Measurements from ENCODE around the gene RDH16. TPM values are rescaled to one million over a fixed set of nuclear protein-coding genes. Genes with fewer than 3 reads are reported as not detected.
"Not testable (repeated sequence)": the region's sequence is repeated elsewhere in the genome, so short reads cannot be mapped to it uniquely, and the experiment has no call there.

RDH16 gene
- total and polyA plus RNA-seq, 8 donors, result 0.08 to 0.84 (median 0.31) TPM

DNA sequence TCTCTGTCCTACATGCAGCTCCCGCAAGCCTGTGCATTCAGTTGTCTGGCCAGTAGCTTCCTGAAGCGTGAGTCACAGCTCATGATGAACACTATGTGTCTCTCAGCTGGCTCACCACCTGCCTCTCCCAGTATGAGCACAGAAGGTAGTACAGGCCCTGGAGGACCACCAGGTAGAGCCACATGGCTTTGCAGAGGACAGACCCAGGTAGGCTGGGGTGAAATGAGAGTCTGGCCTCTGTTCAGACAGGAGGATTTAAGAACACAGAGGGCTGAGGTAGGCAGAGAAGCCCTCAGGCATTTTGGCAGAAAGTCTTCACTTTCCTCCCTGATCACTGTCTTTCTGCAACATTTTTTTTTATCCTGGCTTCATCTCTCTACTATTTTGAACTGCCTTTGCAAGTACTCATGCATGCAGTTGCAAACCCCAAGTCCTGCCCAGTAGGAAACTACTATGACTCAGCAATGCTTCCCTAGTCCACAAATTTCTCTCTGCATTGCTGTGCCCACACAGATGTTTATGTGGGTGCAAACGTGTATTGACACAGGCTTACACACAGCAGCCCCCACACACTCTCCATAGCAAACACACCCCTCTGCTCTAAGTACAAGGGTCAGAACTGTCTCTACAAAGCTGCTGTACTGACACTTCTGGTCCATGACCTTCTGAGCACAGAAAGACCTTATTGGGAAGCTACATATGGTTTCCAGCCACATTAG, 15.9 kb downstream of the RDH16 start:
- Histone ChIP-seq H3K27ac (no peak overlapping the region), H3K4me3 (no peak overlapping the region), H3K36me3 (no peaks in the 10 kb centered on the region), H3K4me1 (no peaks in the 10 kb centered on the region), H3K27me3 (no peaks in the 10 kb centered on the region), H3K9me3 (no peaks in the 10 kb centered on the region)
- 48 to 50% methylated on average over 3 of the region's 3 CpGs for WGBS, 2 donors
- intact Hi-C loops (cut with DNase I), result no loop called here
- TF ChIP-seq, protein P1, sequence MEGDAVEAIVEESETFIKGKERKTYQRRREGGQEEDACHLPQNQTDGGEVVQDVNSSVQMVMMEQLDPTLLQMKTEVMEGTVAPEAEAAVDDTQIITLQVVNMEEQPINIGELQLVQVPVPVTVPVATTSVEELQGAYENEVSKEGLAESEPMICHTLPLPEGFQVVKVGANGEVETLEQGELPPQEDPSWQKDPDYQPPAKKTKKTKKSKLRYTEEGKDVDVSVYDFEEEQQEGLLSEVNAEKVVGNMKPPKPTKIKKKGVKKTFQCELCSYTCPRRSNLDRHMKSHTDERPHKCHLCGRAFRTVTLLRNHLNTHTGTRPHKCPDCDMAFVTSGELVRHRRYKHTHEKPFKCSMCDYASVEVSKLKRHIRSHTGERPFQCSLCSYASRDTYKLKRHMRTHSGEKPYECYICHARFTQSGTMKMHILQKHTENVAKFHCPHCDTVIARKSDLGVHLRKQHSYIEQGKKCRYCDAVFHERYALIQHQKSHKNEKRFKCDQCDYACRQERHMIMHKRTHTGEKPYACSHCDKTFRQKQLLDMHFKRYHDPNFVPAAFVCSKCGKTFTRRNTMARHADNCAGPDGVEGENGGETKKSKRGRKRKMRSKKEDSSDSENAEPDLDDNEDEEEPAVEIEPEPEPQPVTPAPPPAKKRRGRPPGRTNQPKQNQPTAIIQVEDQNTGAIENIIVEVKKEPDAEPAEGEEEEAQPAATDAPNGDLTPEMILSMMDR (IDR thresholded peaks at IDR 0.05), result no peak
- ATAC-seq (peak in 3 of 4 donors; percentile 31 to 66 (median 37)), DNase-seq (no peak), FAIRE-seq (no peak)

DNA sequence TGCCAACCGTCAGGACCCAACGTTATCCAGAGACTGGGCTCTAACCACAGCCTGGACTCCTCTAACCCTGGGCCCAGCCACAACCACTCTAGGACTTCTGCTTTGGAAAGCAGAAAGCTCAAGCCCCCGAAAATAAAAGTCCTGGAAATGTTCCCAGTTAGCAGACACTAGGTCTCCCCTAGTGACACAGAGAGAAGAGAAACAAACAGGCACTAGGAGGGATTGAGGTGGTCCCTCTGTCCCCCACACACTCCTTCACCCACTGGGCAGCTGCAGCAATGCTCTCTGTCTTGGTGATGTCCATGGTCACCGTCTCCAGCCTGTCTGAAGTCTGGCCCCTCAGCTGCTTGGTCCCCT, 16.5 kb downstream of the RDH16 start:
- H3K27me3 ChIP-seq; ATAC-seq; H3K36me3 ChIP-seq; FAIRE-seq; H3K9me3 ChIP-seq; H3K4me3 ChIP-seq; intact Hi-C loops (cut with DNase I); H3K4me1 ChIP-seq; DNase-seq; H3K27ac ChIP-seq: not testable (repeated sequence)
- 0 to 40% methylated on average over 1 of the region's 4 CpGs for whole genome bisulfite sequencing, 2 donors

DNA sequence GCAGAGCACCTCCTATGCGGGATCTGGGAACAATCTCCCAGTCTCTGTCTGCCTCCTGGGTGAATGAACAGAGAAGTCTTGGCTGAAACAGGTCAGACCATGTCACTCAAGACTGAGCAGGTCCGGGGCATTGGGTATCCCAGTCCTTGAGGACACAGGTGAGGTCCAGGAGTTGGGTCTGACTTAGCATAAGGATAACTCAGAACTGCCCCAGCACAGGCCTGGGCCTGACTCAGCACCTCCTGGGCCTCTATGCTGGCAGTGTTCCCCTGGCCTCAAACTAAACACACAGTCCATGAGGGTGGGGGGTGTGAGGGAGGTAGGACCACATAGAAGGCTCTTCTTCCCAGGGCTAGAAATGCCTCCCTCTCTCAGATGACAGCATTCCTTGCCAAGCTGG, 21.7 kb downstream of the RDH16 start:
- TF ChIP-seq, protein P1 (IDR thresholded peaks at IDR 0.05), result no peak
- WGBS, 2 donors, result 66 to 67% methylated on average over 2 of the region's 2 CpGs
- H3K9me3 ChIP-seq, result no peaks in the 10 kb centered on the region
- H3K4me1 ChIP-seq, result no peaks in the 10 kb centered on the region
- no peaks in the 10 kb centered on the region for H3K36me3 ChIP-seq
- intact Hi-C loops (cut with DNase I), result no loop called here
- FAIRE-seq (no peak), DNase-seq (no peak), ATAC-seq (no peak)
- H3K27me3 ChIP-seq, result no peaks in the 10 kb centered on the region
- H3K27ac ChIP-seq, result no peak overlapping the region
- no peak overlapping the region for H3K4me3 ChIP-seq

DNA sequence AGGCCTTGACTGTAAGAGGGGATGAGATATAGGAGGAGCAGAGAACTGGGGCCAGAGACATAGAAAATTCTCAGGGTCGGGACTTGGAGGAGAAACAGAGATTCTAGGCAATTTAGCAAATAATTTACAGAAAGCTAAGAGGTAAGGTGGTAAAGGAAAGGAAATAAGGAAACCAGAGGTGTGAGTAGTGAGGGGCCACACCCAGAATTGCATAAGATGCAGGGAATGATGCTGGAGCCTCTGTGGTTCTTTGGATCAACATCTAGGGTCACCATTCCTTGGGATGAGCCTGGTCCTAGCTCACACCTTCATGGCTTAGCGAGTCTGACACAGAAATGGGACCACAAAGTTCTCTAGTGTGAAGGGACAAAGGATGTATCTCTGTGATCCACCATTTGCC, 22.3 kb downstream of the RDH16 start:
- WGBS, 2 donors, result 31 to 51% methylated on average over 2 of the region's 2 CpGs
- FAIRE-seq (no peak), ATAC-seq (no peak), DNase-seq (no peak)
- Histone ChIP-seq H3K4me3 (no peak overlapping the region), H3K27me3 (no peaks in the 10 kb centered on the region), H3K27ac (no peak overlapping the region), H3K36me3 (no peaks in the 10 kb centered on the region), H3K9me3 (no peaks in the 10 kb centered on the region), H3K4me1 (no peaks in the 10 kb centered on the region)
- intact Hi-C loops (cut with DNase I), result no loop called here
- TF ChIP-seq, protein P1 (IDR thresholded peaks at IDR 0.05), result no peak

DNA sequence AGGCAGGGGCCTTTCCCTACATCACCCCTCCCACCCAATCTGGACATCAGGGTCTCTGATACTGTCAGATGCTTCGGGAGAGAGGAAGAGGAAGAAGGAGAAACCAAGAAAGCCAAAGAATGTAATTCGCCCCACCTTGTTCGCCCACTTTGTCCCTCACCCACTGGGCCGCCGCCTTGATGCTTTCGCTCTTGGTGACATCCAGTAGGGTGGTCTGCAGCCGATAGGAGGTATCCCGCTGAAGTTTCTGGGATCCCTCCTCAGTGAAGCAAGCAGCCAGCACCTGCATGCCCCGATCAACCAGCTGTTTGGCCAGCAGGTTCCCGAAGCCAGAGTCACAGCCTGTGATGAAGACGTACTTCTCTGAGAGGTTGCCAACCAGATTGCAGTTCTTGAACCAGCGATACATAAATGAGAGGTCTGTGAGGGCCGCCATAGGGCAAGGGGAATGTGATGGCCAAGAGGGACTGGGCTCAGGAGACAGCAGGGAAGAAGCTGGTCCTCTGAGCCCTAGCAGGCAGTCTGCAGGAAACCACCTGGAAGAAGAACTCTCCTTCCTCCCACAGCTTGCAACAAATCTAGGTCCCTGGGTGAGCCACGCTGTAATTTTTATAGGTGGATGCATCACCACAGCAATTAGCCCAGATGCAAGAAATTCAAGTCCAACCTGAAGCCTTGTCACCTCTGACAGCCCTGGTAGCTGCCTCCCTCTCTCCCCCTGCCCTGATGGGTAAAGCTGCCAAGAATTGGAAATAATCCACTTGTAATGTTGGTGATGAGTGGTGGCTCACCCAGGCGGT, 23.4 kb downstream of the RDH16 start, which contains the start of gene SDR9C7:
Gene SDR9C7 (minus strand): TSS at position 583 of the 800 bp plus-strand sequence. CDS start 147 bp downstream, at position 436.
- Histone ChIP-seq H3K9me3 (no peaks in the 10 kb centered on the region), H3K4me3 (no peak within 1 kb of the TSS), H3K4me1 (no peaks in the 10 kb centered on the region), H3K27me3 (no peaks in the 10 kb centered on the region), H3K27ac (no peak within 1 kb of the TSS), H3K36me3 (no peaks in the 10 kb centered on the region)
- WGBS, 2 donors, result 79 to 88% methylated on average over 15 of the region's 15 CpGs
- no peak for FAIRE-seq
- no peak for DNase-seq
- no peak for ATAC-seq
- intact Hi-C loops (cut with DNase I), result no loop called here
- TF ChIP-seq, protein P1 (IDR thresholded peaks at IDR 0.05), result no peak

Data from pancreas (tissue), 10 donors.